ENCODE measurements around the gene STXBP1.
A peak's percentile ranks its signal among the peaks of the same experiment; 100 is the strongest.
"Not testable (repeated sequence)": the region's sequence is repeated elsewhere in the genome, so short reads cannot be mapped to it uniquely, and the experiment has no call there.

STXBP1 gene

GRCh38 chr9:127614961-127615360 is 2.9 kb downstream of the STXBP1 start:
- TF ChIP-seq Cebpa-rat (IDR thresholded peaks at IDR 0.05), result 0 out of 22 replicates have a peak, but pooled peaks of 2 of the 11 experiments have one; percentile 20 to 39
- H3K4me2 ChIP-seq, result no peak overlapping the region
- H4K20me1 ChIP-seq, result peaks cover 0 to 34% (median 13%) of the 10 kb centered on the region in 11 experiments; a peak in 13 of 22 replicates
- no peaks in the 10 kb centered on the region for H3K36me3 ChIP-seq
- no peak overlapping the region for H3K27ac ChIP-seq
- no peak overlapping the region for H3K4me3 ChIP-seq
- H3K27me3 ChIP-seq, result peaks cover 20 to 50% (median 39%) of the 10 kb centered on the region in 11 experiments
- H3K9me3 ChIP-seq (replicated peaks in 1 of 11), result no peaks in the 10 kb centered on the region
- peaks cover 13 to 18% (median 16%) of the 10 kb centered on the region in 10 experiments; a peak in 19 of 20 replicates for H3K4me1 ChIP-seq
- no peak overlapping the region for H3K9ac ChIP-seq

- not testable (repeated sequence) for H3K9me3 ChIP-seq (replicated peaks in 1 of 11); H3K4me2 ChIP-seq; H3K27me3 ChIP-seq; H3K4me1 ChIP-seq; H3K36me3 ChIP-seq; H3K9ac ChIP-seq; H3K4me3 ChIP-seq; H3K27ac ChIP-seq
- H4K20me1 ChIP-seq, result peaks cover 0 to 35% (median 4%) of the 10 kb centered on the region in 11 experiments; a peak in 9 of 22 replicates
These were observed 9.4 kb downstream of the STXBP1 start for GRCh38 chr9:127621339-127621970.

GRCh38 chr9:127626752-127627493 is 14.8 kb downstream of the STXBP1 start:
- Histone ChIP-seq H3K27me3 (no peaks in the 10 kb centered on the region), H4K20me1 (peaks cover 0 to 19% (median 0%) of the 10 kb centered on the region in 11 experiments; a peak in 5 of 22 replicates), H3K27ac (no peak overlapping the region), H3K9me3 (replicated peaks in 1 of 11) (peaks cover 0 to 17% (median 6%) of the 10 kb centered on the region in 11 experiments; a peak in 7 of 22 replicates), H3K4me2 (no peak overlapping the region), H3K36me3 (peaks cover 0 to 4% (median 0%) of the 10 kb centered on the region in 11 experiments; a peak in 2 of 22 replicates), H3K4me1 (peaks cover 0 to 11% (median 0%) of the 10 kb centered on the region in 10 experiments; a peak in 3 of 20 replicates), H3K4me3 (no peak overlapping the region), H3K9ac (no peak overlapping the region)
- no peak for TF ChIP-seq Cebpa-rat (IDR thresholded peaks at IDR 0.05)

GRCh38 chr9:127627494-127627855 is 15.4 kb downstream of the STXBP1 start:
- no peak for TF ChIP-seq Cebpa-rat (IDR thresholded peaks at IDR 0.05)
- H3K4me2 ChIP-seq, result no peak overlapping the region
- no peak overlapping the region for H3K27ac ChIP-seq
- no peak overlapping the region for H3K9ac ChIP-seq
- no peak overlapping the region for H3K4me3 ChIP-seq
- peaks cover 0 to 19% (median 0%) of the 10 kb centered on the region in 11 experiments; a peak in 5 of 22 replicates for H4K20me1 ChIP-seq
- H3K4me1 ChIP-seq, result peaks cover 0 to 11% (median 0%) of the 10 kb centered on the region in 10 experiments; a peak in 3 of 20 replicates
- H3K36me3 ChIP-seq, result peaks cover 0 to 4% (median 0%) of the 10 kb centered on the region in 11 experiments; a peak in 2 of 22 replicates
- H3K27me3 ChIP-seq, result no peaks in the 10 kb centered on the region
- H3K9me3 ChIP-seq (replicated peaks in 1 of 11), result peaks cover 0 to 17% (median 6%) of the 10 kb centered on the region in 11 experiments; a peak in 7 of 22 replicates

GRCh38 chr9:127628758-127629467 is 16.8 kb downstream of the STXBP1 start:
- Histone ChIP-seq H3K27me3 (no peaks in the 10 kb centered on the region), H3K4me2 (no peak overlapping the region), H3K27ac (no peak overlapping the region), H3K9ac (no peak overlapping the region), H4K20me1 (peaks cover 0 to 29% (median 0%) of the 10 kb centered on the region in 11 experiments; a peak in 5 of 22 replicates), H3K4me1 (peaks cover 2 to 15% (median 4%) of the 10 kb centered on the region in 10 experiments; a peak in 19 of 20 replicates), H3K36me3 (peaks cover 0 to 4% (median 0%) of the 10 kb centered on the region in 11 experiments; a peak in 2 of 22 replicates), H3K4me3 (no peak overlapping the region), H3K9me3 (replicated peaks in 1 of 11) (peaks cover 0 to 17% (median 6%) of the 10 kb centered on the region in 11 experiments; a peak in 7 of 22 replicates)
- no peak for TF ChIP-seq Cebpa-rat (IDR thresholded peaks at IDR 0.05)

- Histone ChIP-seq H3K4me2 (peak overlapping the region in 2 of 11 experiments; percentile 4 to 44; a peak in 2 of 22 replicates), H3K36me3 (peaks cover 0 to 4% (median 0%) of the 10 kb centered on the region in 11 experiments; a peak in 2 of 22 replicates), H3K4me1 (peaks cover 8 to 22% (median 10%) of the 10 kb centered on the region in 10 experiments), H3K27ac (no peak overlapping the region), H3K4me3 (no peak overlapping the region), H3K9ac (no peak overlapping the region), H4K20me1 (peaks cover 0 to 29% (median 0%) of the 10 kb centered on the region in 11 experiments; a peak in 5 of 22 replicates), H3K9me3 (replicated peaks in 1 of 11) (peaks cover 0 to 17% (median 6%) of the 10 kb centered on the region in 11 experiments; a peak in 7 of 22 replicates), H3K27me3 (no peaks in the 10 kb centered on the region)
- no peak for TF ChIP-seq Cebpa-rat (IDR thresholded peaks at IDR 0.05)
These were observed 17.5 kb downstream of the STXBP1 start for GRCh38 chr9:127629468-127630081.

- H3K27ac ChIP-seq, result no peak overlapping the region
- peaks cover 0 to 25% (median 0%) of the 10 kb centered on the region in 11 experiments; a peak in 5 of 22 replicates for H4K20me1 ChIP-seq
- H3K4me3 ChIP-seq, result no peak overlapping the region
- H3K9ac ChIP-seq, result no peak overlapping the region
- H3K36me3 ChIP-seq, result peaks cover 0 to 4% (median 0%) of the 10 kb centered on the region in 11 experiments; a peak in 2 of 22 replicates
- peak overlapping the region in 7 of 11 experiments; percentile 27 to 60 (median 52); a peak in 8 of 22 replicates for H3K4me2 ChIP-seq
- peaks cover 0 to 17% (median 6%) of the 10 kb centered on the region in 11 experiments; a peak in 7 of 22 replicates for H3K9me3 ChIP-seq (replicated peaks in 1 of 11)
- H3K4me1 ChIP-seq, result peaks cover 8 to 24% (median 13%) of the 10 kb centered on the region in 10 experiments
- no peaks in the 10 kb centered on the region for H3K27me3 ChIP-seq
- TF ChIP-seq Cebpa-rat (IDR thresholded peaks at IDR 0.05), result no peak
These were observed 21.3 kb downstream of the STXBP1 start for GRCh38 chr9:127633216-127633862.

GRCh38 chr9:127634021-127634420 is 21.9 kb downstream of the STXBP1 start:
- no peaks in the 10 kb centered on the region for H3K27me3 ChIP-seq

More at GRCh38 chr9:127634021-127634420, 21.9 kb downstream of the STXBP1 start:
- peaks cover 8 to 24% (median 13%) of the 10 kb centered on the region in 10 experiments for H3K4me1 ChIP-seq
- peaks cover 0 to 4% (median 0%) of the 10 kb centered on the region in 11 experiments; a peak in 2 of 22 replicates for H3K36me3 ChIP-seq
- no peak overlapping the region for H3K4me3 ChIP-seq
- no peak overlapping the region for H3K9ac ChIP-seq
- H4K20me1 ChIP-seq, result peaks cover 0 to 22% (median 0%) of the 10 kb centered on the region in 11 experiments; a peak in 5 of 22 replicates
- H3K27ac ChIP-seq, result no peak overlapping the region
- peaks cover 0 to 17% (median 6%) of the 10 kb centered on the region in 11 experiments; a peak in 7 of 22 replicates for H3K9me3 ChIP-seq (replicated peaks in 1 of 11)
- peak overlapping the region; percentile 14 to 65 (median 51) for H3K4me2 ChIP-seq
- no peak for TF ChIP-seq Cebpa-rat (IDR thresholded peaks at IDR 0.05)
